K562 (cell line): Measurements from ENCODE around the gene NOTO. TPM values are rescaled to one million over a fixed set of nuclear protein-coding genes. Genes with fewer than 3 reads are reported as not detected.

Experiments
- ATF2 ChIP-seq: sonication (generic); formaldehyde crosslinking; IDR thresholded peaks from 2 replicates; pipeline ENCODE4 v1.8.1; 2022; ENCODE audit warnings: missing genetic modification reagents
- CUX1 ChIP-seq: fragments of 200-800 bp; sonication (Bioruptor generic); IDR thresholded peaks from 2 replicates; pipeline ENCODE4 v1.6.1; 2016; ENCODE audit warnings: missing genetic modification characterization, missing compliant biosample characterization
- DIDO1 ChIP-seq: fragments of 450-650 bp; IDR thresholded peaks from 2 replicates; pipeline ENCODE4 v1.6.1; 2016; ENCODE audit warnings: low read depth, missing biosample characterization, missing genetic modification characterization
- FOS ChIP-seq: IDR thresholded peaks from 3 replicates; pipeline ENCODE4 v1.6.1; 2011; ENCODE audit not compliant: insufficient read length; ENCODE audit errors: extremely low read depth
- KLF1 ChIP-seq: fragments of 450-650 bp; IDR thresholded peaks from 2 replicates; pipeline ENCODE4 v1.6.1; 2016; ENCODE audit warnings: missing genetic modification characterization, missing compliant biosample characterization
- KLF10 ChIP-seq: fragments of 250-450 bp; sonication (Bioruptor Pico); IDR thresholded peaks from 2 replicates; pipeline ENCODE4 v1.6.1; 2021; ENCODE audit warnings: matching md5 sums
- MTF1 ChIP-seq: fragments of 250-450 bp; sonication (Bioruptor Pico); IDR thresholded peaks from 2 replicates; pipeline ENCODE4 v1.9.0; 2021; ENCODE audit warnings: moderate library complexity, mild to moderate bottlenecking, inconsistent platforms, borderline replicate concordance
- NR2C2 ChIP-seq, 2 experiments: fragments of 200-800 bp in 1 of 2; sonication (Bioruptor generic) in 1 of 2; sonication (generic) in 1 of 2; formaldehyde crosslinking in 1 of 2; IDR thresholded peaks; 2 replicates each; pipeline versions ENCODE4 v1.6.1 to v1.8.0; 2016 to 2022; ENCODE audit warnings: mild to moderate bottlenecking in 1 of 2, missing compliant biosample characterization in 1 of 2, missing genetic modification characterization in 1 of 2, missing genetic modification reagents in 1 of 2
- SMARCB1 ChIP-seq: IDR thresholded peaks from 2 replicates; pipeline ENCODE4 v1.6.1; 2011; ENCODE audit warnings: improper control_type of control experiment, low read depth; ENCODE audit not compliant: insufficient read length
- THRA ChIP-seq: fragments of 450-650 bp; IDR thresholded peaks from 2 replicates; pipeline ENCODE4 v1.6.1; 2017; ENCODE audit warnings: mild to moderate bottlenecking, moderate library complexity
- USF1 ChIP-seq: sonication (generic); formaldehyde crosslinking; IDR thresholded peaks from 2 replicates; pipeline ENCODE4 v1.9.0; 2022; ENCODE audit warnings: mild to moderate bottlenecking, missing genetic modification reagents
- ZBTB9 ChIP-seq: fragments of 450-650 bp; formaldehyde crosslinking; IDR thresholded peaks from 2 replicates; pipeline ENCODE4 v1.4.0; 2020; ENCODE audit warnings: mild to moderate bottlenecking, moderate library complexity
- ZNF639 ChIP-seq, 2 experiments: fragments of 200-800 bp in 1 of 2; sonication (Bioruptor generic) in 1 of 2; sonication (generic) in 1 of 2; formaldehyde crosslinking in 1 of 2; IDR thresholded peaks in 1 of 2; conservative IDR thresholded peaks in 1 of 2; 2 replicates each; pipeline versions ENCODE4 v1.5.0 to v1.6.1; 2016 to 2020; ENCODE audit warnings: missing compliant biosample characterization in 1 of 2, missing genetic modification characterization in 1 of 2, missing genetic modification reagents in 1 of 2
- polyA plus RNA-seq, 8 experiments: library from polyadenylated mRNA; depleted of rRNA in 4 of 8; stranded (reverse) in 5 of 8; unstranded in 3 of 8; fragments of >200 nt; fragmentation: Nextera tagmentation in 2 of 8; fragmentation: Illumina TruSeq in 1 of 8; extraction: Ambion mirVana in 2 of 8; extraction: Trizol in 1 of 8; gene quantifications; 2 replicates each; pipeline versions ENCODE4 v1.2.1 to v1.2.3, GENCODE V29; 2011 to 2014; ENCODE audit warnings: inconsistent platforms in 1 of 8, missing spikeins in 1 of 8
- total RNA-seq, 7 experiments: library from RNA; depleted of rRNA in 6 of 7; stranded (reverse); fragments of >200 nt in 6 of 7; fragmentation: Illumina TruSeq in 2 of 7; extraction: Trizol in 2 of 7; gene quantifications; 2 replicates each; pipeline versions ENCODE4 v1.2.1 to v1.2.3, GENCODE V29; 2011 to 2021; ENCODE audit warnings: low replicate concordance in 1 of 7

Gene NOTO
- total and polyA plus RNA-seq, 9 of the 15 experiments (the other 6 are each of a cell fraction or from before 2014, with no cell fraction given), result not detected

- TF ChIP-seq CUX1 (no peak), THRA (no peak), MTF1 (CRISPR knock-in tag) (no peak), DIDO1 (tag) (peak; percentile 88), ZNF639 (CRISPR knock-in tag; conservative IDR thresholded peaks at IDR 0.05 in 1 of 2, IDR thresholded peaks at IDR 0.05 in 1 of 2) (peak in 1 of 2 experiments; percentile 86; a peak in 2 of 4 replicates), NR2C2 (CRISPR knock-in tag; IDR thresholded peaks at IDR 0.05) (peak; percentile 46; the same call in 1 of the 2 replicates), NR2C2 (tag; IDR thresholded peaks at IDR 0.05) (peak; percentile 84), ATF2 (no peak), SMARCB1 (no peak), KLF1 (tag) (peak; percentile 66; the same call in 1 of the 2 replicates), USF1 (no peak), ZBTB9 (CRISPR knock-in tag) (peak; percentile 69; the same call in 1 of the 2 replicates), FOS (no peak), KLF10 (CRISPR knock-in tag) (no peak)
Observed at GRCh38 chr2:73233932-73234832, 31.8 kb downstream of the NOTO start, which contains the start of gene CCT7 (continued).
